LNCAP (cell line): Measurements from ENCODE around the gene R3HCC1L.

Experiments used
- CTCF ChIP-seq: fragments of 450-650 bp; IDR thresholded peaks from 2 replicates; pipeline ENCODE4 v1.5.1; 2017; ENCODE audit warnings: mild to moderate bottlenecking

R3HCC1L gene

GRCh38 chr10:98107644-98108430 lies 26.6 kb upstream of the R3HCC1L start:
- TF ChIP-seq CTCF = no peak

GRCh38 chr10:98110356-98110755 lies 24.1 kb upstream of the R3HCC1L start:
- no peak for TF ChIP-seq CTCF

- TF ChIP-seq CTCF = no peak
Measured at GRCh38 chr10:98115031-98115787, 19.2 kb upstream of the R3HCC1L start.

DNA sequence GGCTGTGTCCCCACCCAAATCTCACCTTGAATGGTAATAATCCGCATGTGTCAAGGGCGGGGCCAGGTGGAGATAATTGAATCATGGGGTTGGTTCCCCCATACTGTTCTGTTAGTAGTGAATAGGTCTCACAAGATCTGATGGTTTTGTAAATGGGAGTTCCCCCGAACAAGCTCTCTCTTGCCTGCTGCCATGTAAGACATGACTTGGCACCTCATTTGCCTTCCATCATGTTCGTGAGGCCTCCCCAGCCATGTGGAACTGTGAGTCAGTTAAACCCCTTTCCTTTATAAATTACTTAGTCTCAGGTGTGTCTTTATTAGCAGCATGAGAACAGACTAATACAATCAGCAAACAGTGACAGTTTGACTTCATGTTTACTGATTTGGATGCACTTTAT lies 14.6 kb upstream of the R3HCC1L start:
- TF ChIP-seq CTCF = no peak

DNA sequence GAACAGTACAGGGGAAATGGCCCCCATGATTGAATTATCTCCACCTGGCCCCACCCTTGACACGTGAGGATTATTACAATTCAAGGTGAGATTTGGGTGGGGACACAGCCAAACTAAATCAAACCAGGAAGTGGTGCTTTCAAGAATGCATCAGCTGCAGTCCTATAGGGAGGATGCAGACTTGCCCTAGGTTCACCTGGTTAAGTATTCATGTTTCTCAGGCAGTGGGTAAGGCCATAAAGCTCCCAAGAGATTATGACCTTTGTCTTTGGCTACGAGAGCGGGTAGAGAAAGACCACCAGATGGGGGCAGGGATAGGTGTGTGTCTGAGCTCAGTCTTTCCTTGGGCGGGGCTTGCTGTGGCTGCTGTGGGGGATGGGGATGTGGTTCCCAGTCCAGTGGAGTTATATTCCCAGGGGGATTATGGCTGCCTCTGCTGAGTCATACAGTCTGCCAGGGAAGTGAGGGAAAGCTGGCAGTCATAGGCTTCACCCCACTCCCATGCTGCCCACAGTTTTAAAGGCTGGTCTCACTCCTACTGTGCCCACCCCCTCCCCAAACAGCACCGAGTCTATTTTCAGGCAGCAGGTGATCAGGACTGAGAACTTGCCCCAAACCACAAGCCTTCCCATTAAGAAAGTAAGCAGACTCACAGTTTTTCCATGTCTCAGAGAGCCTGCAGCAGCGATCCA lies 8.4 kb upstream of the R3HCC1L start:
- TF ChIP-seq CTCF = no peak

DNA sequence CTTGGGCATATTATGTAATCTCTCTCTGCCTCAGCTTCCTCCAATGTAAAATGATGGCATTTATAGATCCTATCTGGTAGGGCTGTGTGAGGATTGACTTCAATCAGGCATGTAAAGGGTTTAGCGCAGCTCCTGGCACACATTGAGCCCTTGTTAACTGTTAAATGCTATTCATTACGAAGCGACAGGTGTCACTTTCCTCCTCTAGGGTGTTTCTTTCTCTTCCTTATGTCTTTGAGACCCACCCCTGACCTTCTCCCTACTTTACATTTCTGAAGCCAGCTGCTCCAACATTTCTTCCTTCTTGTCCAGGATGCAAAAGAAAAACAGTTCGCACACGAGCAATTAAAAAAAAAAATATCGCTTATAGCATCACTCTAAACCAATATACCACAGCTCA lies 5.7 kb upstream of the R3HCC1L start:
- no peak for TF ChIP-seq CTCF

- TF ChIP-seq CTCF = no peak
Measured at GRCh38 chr10:98131619-98132018, 2.8 kb upstream of the R3HCC1L start.
